ENCODE results near the gene DHDH.

GRCh38 chr19:48967346-48968178 lies 34.1 kb downstream of the DHDH start:
- TF ChIP-seq, protein P1, sequence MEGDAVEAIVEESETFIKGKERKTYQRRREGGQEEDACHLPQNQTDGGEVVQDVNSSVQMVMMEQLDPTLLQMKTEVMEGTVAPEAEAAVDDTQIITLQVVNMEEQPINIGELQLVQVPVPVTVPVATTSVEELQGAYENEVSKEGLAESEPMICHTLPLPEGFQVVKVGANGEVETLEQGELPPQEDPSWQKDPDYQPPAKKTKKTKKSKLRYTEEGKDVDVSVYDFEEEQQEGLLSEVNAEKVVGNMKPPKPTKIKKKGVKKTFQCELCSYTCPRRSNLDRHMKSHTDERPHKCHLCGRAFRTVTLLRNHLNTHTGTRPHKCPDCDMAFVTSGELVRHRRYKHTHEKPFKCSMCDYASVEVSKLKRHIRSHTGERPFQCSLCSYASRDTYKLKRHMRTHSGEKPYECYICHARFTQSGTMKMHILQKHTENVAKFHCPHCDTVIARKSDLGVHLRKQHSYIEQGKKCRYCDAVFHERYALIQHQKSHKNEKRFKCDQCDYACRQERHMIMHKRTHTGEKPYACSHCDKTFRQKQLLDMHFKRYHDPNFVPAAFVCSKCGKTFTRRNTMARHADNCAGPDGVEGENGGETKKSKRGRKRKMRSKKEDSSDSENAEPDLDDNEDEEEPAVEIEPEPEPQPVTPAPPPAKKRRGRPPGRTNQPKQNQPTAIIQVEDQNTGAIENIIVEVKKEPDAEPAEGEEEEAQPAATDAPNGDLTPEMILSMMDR (IDR thresholded peaks at IDR 0.05; ENCODE audit: insufficient read depth, low read length, poor library complexity, severe bottlenecking) = no peak
- no peak for TF ChIP-seq EZH2phosphoT487 (conservative IDR thresholded peaks at IDR 0.05; ENCODE audit: low read length)
